PC-9 (cell line): ENCODE results near the gene RNU11. TPM values are rescaled to one million over a fixed set of nuclear protein-coding genes. Genes with fewer than 3 reads are reported as not detected.
A peak's percentile ranks its signal among the peaks of the same experiment; 100 is the strongest.

ENCODE experiments used
- BruUV-seq: library from RNA; stranded (reverse); fragments of 400-500 nt; replicated peaks from 2 replicates; lab custom pipeline; 2021; lab: Mats Ljungman, UMichigan
- CTCF ChIA-PET: fragments of 300-600 bp; sonication (Branson Sonifier 250); formaldehyde crosslinking; loops from one replicate; lab custom pipeline; 2022; ENCODE audit warnings: antibody characterized with exemption; lab: Charles Lee
- POLR2A ChIA-PET: fragments of 300-600 bp; sonication (Branson Sonifier 250); formaldehyde crosslinking; loops from one replicate; lab custom pipeline; 2022; ENCODE audit warnings: antibody characterized with exemption; ENCODE audit not compliant: unreplicated experiment; lab: Charles Lee
- DNase-seq, 2 experiments: peaks; one replicate each; pipeline versions ENCODE4 v3.0.0 to v3.0.0-alpha.2; 2015 to 2022; ENCODE audit warnings: mixed read lengths in 1 of 2
- H2AFZ ChIP-seq: fragments of 200-600 bp; sonication (generic); 2 replicates; pipeline ENCODE4 v1.8.1; 2017; ENCODE audit warnings: antibody characterized with exemption
- H3F3A ChIP-seq: fragments of 200-600 bp; sonication (generic); 2 replicates; pipeline ENCODE4 v1.8.1; 2017; ENCODE audit warnings: antibody characterized with exemption, mild to moderate bottlenecking, low read depth; ENCODE audit not compliant: insufficient read depth
- H3K27ac ChIP-seq: fragments of 200-600 bp; sonication (generic); 2 replicates; pipeline ENCODE4 v1.6.1; 2016; ENCODE audit warnings: mixed run types
- H3K27me3 ChIP-seq: fragments of 200-600 bp; sonication (generic); 2 replicates; pipeline ENCODE4 v1.6.1; 2016; ENCODE audit warnings: low read depth, mixed run types; ENCODE audit not compliant: insufficient read depth
- H3K36me3 ChIP-seq: fragments of 200-600 bp; sonication (generic); 2 replicates; pipeline ENCODE4 v1.6.1; 2016; ENCODE audit warnings: low read depth, mixed run types
- H3K4me1 ChIP-seq: fragments of 200-600 bp; sonication (generic); replicated peaks from 2 replicates; pipeline ENCODE4 v1.6.1; 2016; ENCODE audit warnings: mixed run types; ENCODE audit not compliant: insufficient read depth
- H3K4me2 ChIP-seq: fragments of 200-600 bp; sonication (generic); 2 replicates; pipeline ENCODE4 v1.6.1; 2017; ENCODE audit warnings: mixed run types
- H3K4me3 ChIP-seq: fragments of 200-600 bp; sonication (generic); 2 replicates; pipeline ENCODE4 v1.6.1; 2016; ENCODE audit warnings: mixed run types
- H3K79me2 ChIP-seq: fragments of 200-600 bp; sonication (generic); 2 replicates; pipeline ENCODE4 v1.6.1; 2017; ENCODE audit warnings: low read depth, mixed run types
- H3K9me2 ChIP-seq: fragments of 200-600 bp; sonication (generic); 2 replicates; pipeline ENCODE4 v1.8.1; 2017; ENCODE audit warnings: mild to moderate bottlenecking; ENCODE audit not compliant: insufficient read depth
- H3K9me3 ChIP-seq: fragments of 200-600 bp; sonication (generic); 2 replicates; pipeline ENCODE4 v1.8.1; 2016; ENCODE audit warnings: low read depth; ENCODE audit not compliant: insufficient read depth
- H4K20me1 ChIP-seq: fragments of 200-600 bp; sonication (generic); 2 replicates; pipeline ENCODE4 v1.8.1; 2017; ENCODE audit not compliant: insufficient read depth
- EZH2 ChIP-seq: fragments of 200-600 bp; sonication (generic); IDR thresholded peaks from 2 replicates; pipeline ENCODE4 v1.8.0; 2017; ENCODE audit warnings: antibody characterized with exemption, low read depth
- intact Hi-C: fragments of 100-400 bp; cut with micrococcal nuclease; formaldehyde crosslinking; loops from one replicate; pipeline ENCODE4 v1.10.0; 2022; ENCODE audit not compliant: unreplicated experiment
- total RNA-seq: library from RNA; stranded (reverse); gene quantifications from 2 replicates; pipeline ENCODE4 v1.2.3, GENCODE V29; 2021
- TF ChIP-seq, protein P1 (sequence below): fragments of 200-600 bp; sonication (generic); conservative IDR thresholded peaks from 2 replicates; pipeline ENCODE4 v1.6.1; 2017; ENCODE audit warnings: mixed run types, antibody characterized with exemption, mild to moderate bottlenecking, moderate library complexity

The RNU11 gene
- total RNA-seq, 1 experiment from 2014 or later = not detected

DNA sequence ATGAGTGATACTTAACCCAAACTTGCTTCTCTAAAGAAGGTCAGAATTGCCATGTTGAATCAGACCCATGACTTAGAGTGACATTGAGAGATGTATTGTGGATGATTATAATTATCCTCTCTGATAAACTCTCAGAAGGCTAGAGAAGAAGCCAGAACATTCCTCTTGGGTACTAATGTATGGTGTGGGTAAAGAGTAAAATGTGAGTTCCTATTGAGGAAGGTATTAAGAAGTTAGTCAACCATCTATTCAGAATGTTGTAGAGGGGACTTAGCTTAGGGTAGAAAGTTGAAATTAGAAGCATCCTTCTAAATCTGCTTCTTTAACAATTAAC, 27.5 kb downstream of the RNU11 start:
- H2AFZ ChIP-seq = no peak overlapping the region
- H3F3A ChIP-seq = 0 out of 2 replicates have a peak, but pooled peaks cover 2% of the 10 kb centered on the region
- CTCF ChIA-PET = interaction anchor here (0.7 kb wide), 1 partner anchor 541 kb away, joined by 10 read pairs; no protein-coding TSS in a partner anchor
- H3K4me2 ChIP-seq = no peak overlapping the region
- H3K4me1 ChIP-seq = 0 out of 2 replicates have a peak, but pooled peaks cover 2% of the 10 kb centered on the region
- no peaks in the 10 kb centered on the region for H4K20me1 ChIP-seq
- H3K4me3 ChIP-seq = no peak overlapping the region
- no TSS peak for BruUV-seq
- H3K79me2 ChIP-seq = no peaks in the 10 kb centered on the region
- no peaks in the 10 kb centered on the region for H3K9me3 ChIP-seq
- H3K36me3 ChIP-seq = no peaks in the 10 kb centered on the region
- TF ChIP-seq, protein P1, sequence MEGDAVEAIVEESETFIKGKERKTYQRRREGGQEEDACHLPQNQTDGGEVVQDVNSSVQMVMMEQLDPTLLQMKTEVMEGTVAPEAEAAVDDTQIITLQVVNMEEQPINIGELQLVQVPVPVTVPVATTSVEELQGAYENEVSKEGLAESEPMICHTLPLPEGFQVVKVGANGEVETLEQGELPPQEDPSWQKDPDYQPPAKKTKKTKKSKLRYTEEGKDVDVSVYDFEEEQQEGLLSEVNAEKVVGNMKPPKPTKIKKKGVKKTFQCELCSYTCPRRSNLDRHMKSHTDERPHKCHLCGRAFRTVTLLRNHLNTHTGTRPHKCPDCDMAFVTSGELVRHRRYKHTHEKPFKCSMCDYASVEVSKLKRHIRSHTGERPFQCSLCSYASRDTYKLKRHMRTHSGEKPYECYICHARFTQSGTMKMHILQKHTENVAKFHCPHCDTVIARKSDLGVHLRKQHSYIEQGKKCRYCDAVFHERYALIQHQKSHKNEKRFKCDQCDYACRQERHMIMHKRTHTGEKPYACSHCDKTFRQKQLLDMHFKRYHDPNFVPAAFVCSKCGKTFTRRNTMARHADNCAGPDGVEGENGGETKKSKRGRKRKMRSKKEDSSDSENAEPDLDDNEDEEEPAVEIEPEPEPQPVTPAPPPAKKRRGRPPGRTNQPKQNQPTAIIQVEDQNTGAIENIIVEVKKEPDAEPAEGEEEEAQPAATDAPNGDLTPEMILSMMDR = no peak
- TF ChIP-seq EZH2 = no peak
- POLR2A ChIA-PET = interaction anchor here (0.7 kb wide), 1 partner anchor 1256 kb away, joined by 3 read pairs; no protein-coding TSS in a partner anchor
- no peak for DNase-seq
- H3K9me2 ChIP-seq = no peaks in the 10 kb centered on the region
- intact Hi-C loops = no loop called here
- no peaks in the 10 kb centered on the region for H3K27me3 ChIP-seq
- peak overlapping the region; percentile 29; the same call in 1 of the 2 replicates for H3K27ac ChIP-seq

GRCh38 chr1:28680151-28680550, 31.8 kb downstream of the RNU11 start:
- intact Hi-C loops = no loop called here
- Histone ChIP-seq H3K4me3 (no peak overlapping the region), H2AFZ (no peak overlapping the region), H3K27ac (no peak overlapping the region), H3K9me2 (no peaks in the 10 kb centered on the region), H4K20me1 (no peaks in the 10 kb centered on the region), H3K79me2 (no peaks in the 10 kb centered on the region), H3K4me1 (0 out of 2 replicates have a peak, but pooled peaks cover 2% of the 10 kb centered on the region), H3K4me2 (no peak overlapping the region), H3K36me3 (no peaks in the 10 kb centered on the region), H3F3A (no peaks in the 10 kb centered on the region), H3K9me3 (no peaks in the 10 kb centered on the region), H3K27me3 (no peaks in the 10 kb centered on the region)
- no peak for TF ChIP-seq EZH2
- TF ChIP-seq, protein P1 = no peak
- ChIA-PET CTCF (no interaction called here), POLR2A (interaction anchor here (0.7 kb wide), 1 partner anchor 65 kb away, joined by 12 read pairs; no protein-coding TSS in a partner anchor)
- no TSS peak for BruUV-seq
- DNase-seq = no peak

- intact Hi-C loops = no loop called here
- H3K36me3 ChIP-seq = no peaks in the 10 kb centered on the region
- CTCF ChIA-PET = no interaction called here
- no peaks in the 10 kb centered on the region for H3K27me3 ChIP-seq
- no peak overlapping the region for H3K4me3 ChIP-seq
- no peak overlapping the region for H3K27ac ChIP-seq
- H3K4me2 ChIP-seq = no peak overlapping the region
- no peaks in the 10 kb centered on the region for H3K9me3 ChIP-seq
- no peaks in the 10 kb centered on the region for H3K79me2 ChIP-seq
- POLR2A ChIA-PET = no interaction called here
- TF ChIP-seq, protein P1 = no peak
- TF ChIP-seq EZH2 = no peak
- H4K20me1 ChIP-seq = no peaks in the 10 kb centered on the region
- H3K9me2 ChIP-seq = no peaks in the 10 kb centered on the region
- DNase-seq = no peak
- no peaks in the 10 kb centered on the region for H3F3A ChIP-seq
- no peak overlapping the region for H2AFZ ChIP-seq
- no peaks in the 10 kb centered on the region for H3K4me1 ChIP-seq
- BruUV-seq = no TSS peak
Observed at GRCh38 chr1:28682840-28683239, 34.4 kb downstream of the RNU11 start.
